Stimulated activated naive B cell treated with anti-CD40 and anti-IgM and Interleukin-4, amounts not matched to agents 10 μg/mL and 1 μg/mL and 100 μg/mL, for 72 hours (primary cell): Measurements from ENCODE around the gene BMPR1A.
A peak's percentile ranks its signal among the peaks of the same experiment; 100 is the strongest.
"Not testable (repeated sequence)": the region's sequence is repeated elsewhere in the genome, so short reads cannot be mapped to it uniquely, and the experiment has no call there.

ENCODE experiments used
- ATAC-seq, 2 donors: fragments of 150-1000 bp; cut with Tn5 transposase; replicated peaks; 2 replicates each; pipeline ENCODE4 v1.10.0; 2021; ENCODE audit warnings: moderate library complexity in 1 of 2
- DNase-seq: peaks from one replicate; pipeline ENCODE4 v3.0.0; 2021
- H3K27ac Mint-ChIP-seq: one replicate; pipeline ENCODE4 v1.8.0; 2022; ENCODE audit warnings: mild to moderate bottlenecking, mixed read lengths
- H3K27me3 Mint-ChIP-seq, 2 donors: one replicate each; pipeline ENCODE4 v1.8.0; 2022; ENCODE audit warnings: mixed read lengths in 2 of 2
- H3K36me3 Mint-ChIP-seq, 2 donors: one replicate each; pipeline ENCODE4 v1.8.0; 2022; ENCODE audit warnings: mixed read lengths in 2 of 2, mild to moderate bottlenecking in 1 of 2
- H3K4me1 Mint-ChIP-seq, 2 donors: one replicate each; pipeline ENCODE4 v1.8.0; 2022; ENCODE audit warnings: mixed read lengths in 2 of 2, mild to moderate bottlenecking in 1 of 2
- H3K4me3 Mint-ChIP-seq, 2 donors: one replicate each; pipeline ENCODE4 v1.8.0; 2022; ENCODE audit warnings: mild to moderate bottlenecking in 2 of 2, mixed read lengths in 2 of 2, moderate library complexity in 1 of 2
- H3K9me3 Mint-ChIP-seq, 2 donors: one replicate each; pipeline ENCODE4 v1.8.0; 2022; ENCODE audit warnings: mixed read lengths in 2 of 2, mild to moderate bottlenecking in 1 of 2

The BMPR1A gene

DNA sequence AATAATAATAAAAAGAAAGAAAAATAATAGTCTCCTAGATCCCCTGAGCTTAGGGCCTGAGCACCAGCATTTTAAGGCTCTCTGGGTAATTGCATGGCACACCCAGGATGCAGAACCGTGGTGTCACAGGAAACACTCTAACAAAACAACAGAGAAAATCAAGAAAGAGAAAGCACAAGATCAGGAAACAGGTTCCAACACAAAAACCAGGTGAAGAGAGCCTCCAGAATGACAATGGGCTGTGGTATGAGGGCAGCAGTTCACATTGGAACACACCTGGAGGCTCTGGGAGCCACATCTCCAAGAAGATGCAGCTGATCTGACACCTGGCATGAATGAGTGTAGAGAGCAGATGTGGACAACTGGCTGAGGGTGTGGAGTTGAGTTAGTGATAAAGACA is 193.9 kb downstream of the BMPR1A start:
- Mint-ChIP-seq H3K36me3 (peaks cover 3 to 10% of the 10 kb centered on the region in 2 donors), H3K4me3 (no peak overlapping the region), H3K27ac (no peak overlapping the region), H3K4me1 (peaks cover 0 to 3% of the 10 kb centered on the region in 2 donors), H3K27me3 (peaks cover 6 to 7% of the 10 kb centered on the region in 2 donors), H3K9me3 (peaks cover 8 to 9% of the 10 kb centered on the region in 2 donors)
- no peak for ATAC-seq
- DNase-seq, result no peak

- ATAC-seq (no peak), DNase-seq (no peak)
- Mint-ChIP-seq H3K4me3 (no peak overlapping the region), H3K9me3 (peaks cover 8 to 9% of the 10 kb centered on the region in 2 donors), H3K36me3 (peaks cover 3 to 10% of the 10 kb centered on the region in 2 donors), H3K4me1 (peaks cover 0 to 3% of the 10 kb centered on the region in 2 donors), H3K27me3 (peaks cover 7 to 9% of the 10 kb centered on the region in 2 donors), H3K27ac (no peak overlapping the region)
These were observed 194.9 kb downstream of the BMPR1A start for GRCh38 chr10:86951184-86951761.

DNA sequence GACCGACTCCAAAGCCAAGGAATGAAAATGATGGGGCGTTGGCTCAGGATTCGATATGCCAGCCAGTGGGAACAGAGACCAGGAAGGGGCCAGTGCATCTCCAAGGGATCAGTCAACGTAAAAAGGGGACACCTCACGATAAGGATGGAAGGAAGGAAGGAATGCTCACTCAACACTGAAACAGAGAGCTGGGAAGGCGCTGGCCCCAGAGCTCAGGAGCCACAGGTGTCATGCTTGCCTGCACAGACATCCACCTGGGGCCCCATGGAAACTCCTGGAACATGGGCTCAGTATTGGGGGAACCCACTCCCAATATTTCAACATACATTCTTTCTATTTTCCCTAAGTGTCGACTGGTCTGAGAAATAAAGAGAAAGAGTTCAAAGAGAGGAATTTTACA is 195.7 kb downstream of the BMPR1A start:
- H3K4me3 Mint-ChIP-seq, result no peak overlapping the region
- DNase-seq (no peak), ATAC-seq (no peak)
- H3K36me3 Mint-ChIP-seq, result peaks cover 3 to 10% of the 10 kb centered on the region in 2 donors
- H3K27me3 Mint-ChIP-seq, result peaks cover 0 to 11% of the 10 kb centered on the region in 2 donors
- no peak overlapping the region for H3K27ac Mint-ChIP-seq
- peaks cover 8 to 9% of the 10 kb centered on the region in 2 donors for H3K9me3 Mint-ChIP-seq
- H3K4me1 Mint-ChIP-seq, result peaks cover under 1 to 3% of the 10 kb centered on the region in 2 donors

DNA sequence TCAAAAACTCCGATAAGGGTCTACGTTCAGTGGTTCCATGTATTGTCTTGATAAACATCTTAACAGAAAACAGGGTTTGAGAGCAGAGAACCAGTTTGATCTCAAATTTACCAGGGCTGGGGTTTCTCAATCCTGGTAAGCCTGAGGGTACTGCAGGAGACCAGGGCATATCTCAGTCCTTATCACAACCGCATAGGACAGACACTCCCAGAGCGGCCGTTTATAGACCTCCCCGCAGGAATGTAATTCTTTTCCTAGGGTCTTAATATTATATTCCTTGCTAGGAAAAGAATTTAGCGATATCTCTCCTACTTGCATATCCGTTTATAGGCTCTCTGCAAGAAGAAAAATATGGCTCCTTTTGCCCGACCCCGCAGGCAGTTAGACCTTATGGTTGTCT is 196.3 kb downstream of the BMPR1A start:
- H3K4me3 Mint-ChIP-seq, H3K27ac Mint-ChIP-seq, DNase-seq, H3K4me1 Mint-ChIP-seq, ATAC-seq, H3K9me3 Mint-ChIP-seq, H3K36me3 Mint-ChIP-seq: not testable (repeated sequence)
- peaks cover 5 to 17% of the 10 kb centered on the region in 2 donors for H3K27me3 Mint-ChIP-seq

DNA sequence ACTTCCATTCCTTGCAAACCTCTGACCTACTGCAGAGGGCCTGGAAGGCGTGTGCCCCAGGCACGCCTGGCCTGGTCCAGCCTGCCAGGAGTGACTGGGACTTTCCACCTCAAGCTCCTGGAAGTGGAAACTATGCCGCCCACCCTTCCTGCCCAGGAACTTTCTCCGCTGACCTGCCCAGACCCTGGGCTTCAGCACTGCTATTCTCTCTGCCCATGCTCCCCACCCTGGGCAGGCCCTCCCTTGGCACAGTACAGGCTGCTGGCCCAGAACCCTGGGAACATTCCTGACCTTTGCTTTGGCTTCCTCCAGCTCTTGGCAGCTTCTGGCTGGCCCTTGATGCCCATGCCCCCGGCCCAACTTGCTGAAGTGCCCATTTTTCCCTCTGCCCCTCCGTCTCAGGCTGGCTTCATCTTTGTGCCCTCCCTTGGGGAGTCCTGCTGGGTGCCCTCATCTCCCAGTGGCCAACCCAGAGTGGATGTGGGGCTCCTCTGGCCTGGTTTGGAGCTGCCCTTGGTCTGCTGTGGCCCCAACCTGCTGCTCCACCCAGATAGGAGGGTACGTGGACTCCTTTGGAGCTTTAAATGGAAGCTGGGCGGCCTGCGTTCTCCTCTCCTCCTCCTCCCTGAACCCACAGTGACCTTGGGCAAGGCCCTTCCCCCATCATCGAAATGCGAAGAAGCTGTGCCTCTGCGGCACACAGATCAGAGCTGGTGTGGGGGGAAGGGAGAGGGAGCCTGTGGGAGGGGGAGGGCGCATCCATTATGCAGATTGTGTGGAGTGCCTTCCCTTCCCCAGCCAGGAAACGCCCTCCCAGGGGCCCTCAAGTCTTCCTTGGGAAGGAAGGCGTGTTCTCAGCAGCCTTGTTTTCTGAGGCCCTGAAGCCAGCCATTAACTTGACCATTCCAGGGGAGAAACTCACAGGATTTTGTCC is 197.6 kb downstream of the BMPR1A start:
- Mint-ChIP-seq H3K4me3 (no peak overlapping the region), H3K36me3 (peaks cover 3 to 10% of the 10 kb centered on the region in 2 donors), H3K9me3 (peaks cover 8 to 9% of the 10 kb centered on the region in 2 donors), H3K27ac (no peak overlapping the region), H3K27me3 (peaks cover 9 to 24% of the 10 kb centered on the region in 2 donors), H3K4me1 (peaks cover 5 to 6% of the 10 kb centered on the region in 2 donors)
- DNase-seq (no peak), ATAC-seq (peak in 1 of 2 donors; percentile 14)

DNA sequence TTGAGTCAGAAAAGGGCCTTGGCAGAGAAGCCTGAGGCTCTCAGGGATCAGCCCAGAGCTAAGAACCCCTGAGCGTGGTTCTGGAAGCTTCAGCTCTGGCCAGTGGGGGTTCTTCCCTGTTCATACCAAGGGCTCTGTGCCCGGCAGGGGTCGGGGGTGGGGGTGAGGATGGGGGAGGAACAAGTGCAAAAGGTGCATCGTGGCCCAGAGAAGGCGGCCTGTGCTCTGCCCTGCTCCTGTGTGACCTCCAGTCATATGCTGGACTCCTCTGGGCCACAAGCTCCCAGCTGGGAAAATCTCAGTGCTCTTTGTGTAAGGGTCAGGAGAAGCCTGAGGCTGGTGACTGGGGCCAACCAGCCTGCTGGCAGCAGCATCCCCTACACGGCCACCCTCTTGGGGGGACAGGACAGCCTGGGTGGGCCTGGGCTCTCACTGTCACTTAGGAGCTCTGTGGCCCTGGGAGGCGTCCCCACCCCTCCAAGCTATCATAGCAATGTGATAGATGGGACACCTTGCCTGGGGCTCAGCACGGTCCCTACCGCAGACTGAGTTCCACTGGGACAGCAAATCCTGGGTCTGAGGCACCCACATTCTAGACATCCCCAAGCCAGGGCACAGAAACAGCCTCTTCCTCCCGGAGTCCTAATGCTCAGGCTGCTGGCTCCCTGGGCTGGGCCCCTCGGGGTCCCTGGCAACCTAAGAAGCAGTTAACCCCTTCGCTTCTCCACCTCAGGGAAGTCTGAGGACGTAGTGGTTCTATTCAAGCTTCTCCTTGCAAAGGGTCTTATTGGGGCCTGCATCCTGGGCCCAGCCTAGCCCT is 198.5 kb downstream of the BMPR1A start:
- Mint-ChIP-seq H3K27ac (no peak overlapping the region), H3K27me3 (peaks cover 14 to 24% of the 10 kb centered on the region in 2 donors), H3K4me3 (no peak overlapping the region), H3K9me3 (peaks cover 8 to 9% of the 10 kb centered on the region in 2 donors), H3K36me3 (peaks cover 3 to 10% of the 10 kb centered on the region in 2 donors), H3K4me1 (peaks cover 5 to 6% of the 10 kb centered on the region in 2 donors)
- DNase-seq (no peak), ATAC-seq (peak in 1 of 2 donors; percentile 15)

- Mint-ChIP-seq H3K4me3 (no peak overlapping the region), H3K27ac (no peak overlapping the region), H3K27me3 (peaks cover 14 to 28% of the 10 kb centered on the region in 2 donors), H3K9me3 (peaks cover 8 to 9% of the 10 kb centered on the region in 2 donors), H3K4me1 (peaks cover 5 to 6% of the 10 kb centered on the region in 2 donors), H3K36me3 (peaks cover 3 to 10% of the 10 kb centered on the region in 2 donors)
- ATAC-seq (no peak), DNase-seq (no peak)
These were observed 199.2 kb downstream of the BMPR1A start for GRCh38 chr10:86955501-86956194.

DNA sequence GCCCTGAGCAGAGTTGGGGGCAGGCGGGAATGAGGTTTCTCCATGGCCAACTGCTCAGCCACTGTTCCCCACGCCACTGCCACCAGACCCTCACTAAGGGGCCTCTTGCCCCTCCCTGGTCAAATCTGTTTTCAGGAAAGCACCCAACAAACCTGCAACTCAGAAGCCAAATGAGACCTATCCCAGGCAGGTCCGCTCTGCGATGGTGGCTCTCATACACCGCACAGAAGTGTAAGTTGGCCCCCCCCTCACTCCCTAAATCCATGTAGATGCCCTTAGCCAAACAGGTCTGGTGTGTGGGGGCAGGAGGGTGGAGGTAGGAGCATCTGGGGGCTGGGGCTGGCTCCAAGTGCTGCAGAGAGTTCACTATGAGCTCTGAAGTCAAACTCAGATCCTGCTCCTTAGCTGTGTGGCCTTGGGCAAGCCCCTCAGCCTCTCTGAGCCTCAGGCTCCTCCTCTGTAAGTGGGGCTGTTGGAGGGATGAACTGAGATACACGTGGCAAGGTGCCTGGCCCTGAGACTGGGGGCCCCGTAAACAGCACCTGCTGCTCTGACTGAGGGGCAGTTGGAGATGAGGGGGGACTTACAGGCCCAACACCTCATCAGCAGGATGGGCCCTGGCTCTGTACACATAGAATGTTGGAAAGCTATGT is 199.9 kb downstream of the BMPR1A start:
- Mint-ChIP-seq H3K27ac (no peak overlapping the region), H3K36me3 (peaks cover 3 to 10% of the 10 kb centered on the region in 2 donors), H3K9me3 (peaks cover 8 to 9% of the 10 kb centered on the region in 2 donors), H3K4me3 (no peak overlapping the region), H3K27me3 (peaks cover 14 to 29% of the 10 kb centered on the region in 2 donors), H3K4me1 (peaks cover 5 to 6% of the 10 kb centered on the region in 2 donors)
- DNase-seq (no peak), ATAC-seq (no peak)

GRCh38 chr10:86956848-86957448 is 200.5 kb downstream of the BMPR1A start:
- no peak for DNase-seq
- peaks cover 6 to 7% of the 10 kb centered on the region in 2 donors for H3K9me3 Mint-ChIP-seq
- peaks cover 5 to 6% of the 10 kb centered on the region in 2 donors for H3K4me1 Mint-ChIP-seq
- ATAC-seq, result no peak
- no peak overlapping the region for H3K4me3 Mint-ChIP-seq
- H3K27me3 Mint-ChIP-seq, result peaks cover 14 to 29% of the 10 kb centered on the region in 2 donors
- H3K27ac Mint-ChIP-seq, result no peak overlapping the region
- H3K36me3 Mint-ChIP-seq, result peaks cover under 1 to 6% of the 10 kb centered on the region in 2 donors

DNA sequence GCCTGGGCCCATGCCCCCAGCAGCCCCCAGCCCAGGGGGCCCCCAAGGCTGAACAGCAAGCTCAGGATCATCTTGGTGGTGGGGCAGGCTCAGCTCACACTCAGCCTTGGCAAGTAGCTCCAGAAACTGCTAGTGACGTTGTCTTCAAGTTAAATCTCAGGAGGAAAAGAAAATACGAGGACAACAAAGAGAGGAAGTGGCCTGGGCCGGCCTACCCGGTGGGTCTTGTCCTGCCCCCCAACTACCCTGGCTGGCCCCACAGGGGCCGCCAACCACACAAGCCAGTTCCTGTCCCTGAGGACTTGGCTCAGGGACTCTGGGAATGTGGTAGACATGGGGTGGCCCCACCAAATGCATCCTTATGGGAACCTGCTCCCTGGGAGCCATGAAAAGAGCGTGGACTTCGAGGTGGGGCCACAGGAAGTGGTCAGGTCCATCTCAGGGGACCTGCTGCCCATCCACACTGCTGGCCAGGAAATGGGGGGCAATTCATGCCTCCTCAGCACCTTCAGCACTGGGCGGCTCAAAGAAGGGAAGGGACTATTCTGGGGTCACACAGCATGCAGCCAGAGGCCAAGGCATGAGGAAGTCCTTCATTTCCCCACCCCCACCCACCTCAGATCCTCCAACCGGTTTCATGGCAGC is 201.2 kb downstream of the BMPR1A start, which contains the start of gene MMRN2:
MMRN2 (minus strand) TSS at position 145 of the 645 bp plus-strand sequence; CDS start at position 71, 74 bp downstream.
- H3K9me3 Mint-ChIP-seq, result peaks cover 0 to 3% of the 10 kb centered on the region in 2 donors
- H3K27me3 Mint-ChIP-seq, result peaks cover 14 to 29% of the 10 kb centered on the region in 2 donors
- no peak for DNase-seq
- no peak within 1 kb of the TSS for H3K4me3 Mint-ChIP-seq
- peaks cover 5 to 6% of the 10 kb centered on the region in 2 donors for H3K4me1 Mint-ChIP-seq
- H3K27ac Mint-ChIP-seq, result no peak within 1 kb of the TSS
- no peak for ATAC-seq
- no peaks in the 10 kb centered on the region for H3K36me3 Mint-ChIP-seq

GRCh38 chr10:86958116-86958900 is 201.9 kb downstream of the BMPR1A start, which contains the start of gene SNCG:
Gene SNCG (plus strand): TSS chr10:86958599. CDS start chr10:86958698, 99 bp downstream.
- Mint-ChIP-seq H3K9me3 (peaks cover 0 to 3% of the 10 kb centered on the region in 2 donors), H3K36me3 (no peaks in the 10 kb centered on the region)
- no peak for DNase-seq

More at GRCh38 chr10:86958116-86958900, 201.9 kb downstream of the BMPR1A start, which contains the start of gene SNCG:
- H3K27ac Mint-ChIP-seq, result no peak within 1 kb of the TSS
- H3K4me3 Mint-ChIP-seq, result no peak within 1 kb of the TSS
- H3K27me3 Mint-ChIP-seq, result peaks cover 14 to 29% of the 10 kb centered on the region in 2 donors
- peaks cover 5 to 6% of the 10 kb centered on the region in 2 donors for H3K4me1 Mint-ChIP-seq
- no peak for ATAC-seq
